Posterior cingulate gyrus (tissue), 11 donors: Measurements from ENCODE around the gene KLHL29.
A peak's percentile ranks its signal among the peaks of the same experiment; 100 is the strongest.

Experiments
- DNase-seq, 10 donors: peaks; one replicate each; pipeline versions ENCODE4 v3.0.0 to v3.0.0-alpha.2; 2020 to 2021; ENCODE audit warnings: mixed read lengths in 3 of 10
- intact Hi-C: fragments of 100-400 bp; cut with DNase I; formaldehyde crosslinking; loops from one replicate; pipeline ENCODE4 v1.15.1; 2023

KLHL29 gene

DNA sequence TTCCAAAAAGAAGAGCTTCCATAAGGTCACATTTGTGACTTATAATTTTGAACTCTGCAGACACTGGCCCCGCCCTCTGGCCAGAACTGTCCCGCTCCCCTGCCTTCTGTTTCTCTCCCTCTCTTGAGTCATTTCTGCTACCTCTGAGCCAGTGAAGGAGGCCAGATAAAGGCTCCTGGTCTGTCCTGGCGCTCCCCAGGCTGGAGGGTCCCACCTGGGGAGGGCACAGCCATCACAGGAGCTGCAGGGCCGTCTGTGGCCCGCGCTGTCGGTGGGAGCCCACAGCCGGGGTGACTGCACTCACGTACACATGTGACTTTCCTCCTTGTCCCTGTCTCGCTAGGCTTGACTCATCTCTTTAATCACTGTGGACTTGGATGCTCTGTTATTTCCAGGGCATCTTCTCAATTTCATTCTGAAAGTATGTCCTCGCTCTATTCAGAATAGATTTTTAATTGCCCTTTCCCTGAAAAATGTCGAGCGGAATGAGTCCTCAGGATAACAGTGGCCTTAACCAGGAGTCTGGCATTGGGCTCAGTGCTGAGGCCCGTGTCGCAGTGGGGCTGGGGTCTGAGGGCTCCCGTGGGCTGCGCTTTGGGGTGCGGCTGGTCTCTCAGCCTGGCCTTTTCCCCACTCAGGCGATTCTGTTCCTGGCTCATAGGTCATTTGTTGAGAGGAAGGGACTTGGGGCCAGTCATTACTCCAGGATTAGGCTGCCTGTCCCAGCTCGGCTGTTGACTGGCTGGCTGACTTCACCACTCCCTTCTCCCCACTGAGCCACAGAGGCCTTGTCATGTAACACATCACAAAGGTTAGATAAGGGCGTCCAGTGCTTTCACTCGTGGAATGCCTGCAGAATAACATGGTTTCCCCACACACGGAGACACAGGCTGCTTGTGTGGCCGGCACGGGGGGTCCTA is 34.5 kb downstream of the KLHL29 start:
- DNase-seq, result no peak
- intact Hi-C loops, result no loop called here

DNA sequence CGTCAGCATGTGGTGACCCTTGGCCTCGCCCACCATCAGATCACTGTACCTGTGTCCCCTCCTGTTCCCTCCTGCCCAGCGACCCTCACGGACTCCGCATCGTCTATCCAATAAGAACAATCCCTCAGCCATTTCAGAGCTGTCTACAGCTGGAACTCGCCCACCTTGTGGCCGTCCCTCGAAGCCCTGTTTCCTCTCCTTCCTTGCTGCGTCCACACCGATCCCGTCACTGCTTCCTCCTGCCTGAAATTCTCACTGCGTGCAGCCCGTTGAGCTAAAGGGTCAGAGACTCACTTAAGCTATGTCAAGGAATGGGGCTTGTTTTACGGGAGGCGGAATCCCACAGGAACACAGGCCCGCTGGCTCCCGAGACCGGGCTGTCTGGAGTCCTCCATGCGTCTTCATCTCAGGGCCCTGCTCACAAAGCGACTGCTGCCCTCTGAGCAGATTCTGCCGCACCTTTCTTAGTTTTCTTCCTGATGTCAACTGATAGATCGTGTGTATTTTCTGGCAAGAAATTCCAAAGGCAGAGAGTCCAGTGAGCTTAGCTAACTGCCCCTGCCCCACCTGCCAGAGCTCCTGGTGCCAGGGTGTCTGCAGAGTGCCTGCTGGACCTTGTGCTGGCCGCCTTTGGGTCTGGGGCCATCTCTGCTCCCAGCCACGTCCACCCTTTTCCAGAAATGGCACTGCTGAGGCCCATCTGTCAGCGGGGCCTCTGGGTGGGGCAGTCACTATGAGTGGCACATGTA is 35.3 kb downstream of the KLHL29 start:
- DNase-seq, result no peak
- intact Hi-C loops, result no loop called here

DNA sequence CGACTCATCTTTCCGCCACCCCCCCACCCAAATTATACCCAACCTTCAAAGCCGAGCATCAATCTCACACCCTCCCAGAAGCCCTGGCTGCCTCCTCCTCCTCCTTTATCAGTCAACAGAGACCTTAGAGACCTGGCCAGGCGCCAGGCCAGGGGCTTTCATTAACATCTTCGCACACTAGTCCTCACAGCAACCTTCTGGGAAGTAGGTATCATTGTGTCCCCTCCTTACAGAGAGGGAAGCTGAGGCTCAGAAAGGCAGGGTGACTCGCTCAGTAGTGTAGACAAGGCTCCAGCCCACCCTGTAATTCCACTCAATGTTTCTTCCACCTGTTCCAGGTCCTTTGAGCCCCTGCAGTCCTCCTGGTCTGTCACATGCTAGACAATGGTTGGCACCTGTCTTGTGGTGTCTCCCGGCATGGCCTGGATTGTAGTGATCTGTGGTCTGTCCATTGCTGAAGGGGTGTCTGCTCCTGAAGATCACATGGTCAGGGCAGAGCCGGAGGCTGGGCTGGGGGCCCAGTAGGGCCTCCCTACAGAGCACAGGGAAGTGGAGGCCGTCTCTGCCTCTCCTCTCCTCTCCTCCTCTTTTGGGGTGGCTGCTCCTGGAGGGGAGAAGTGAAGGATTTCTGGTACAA is 36.0 kb downstream of the KLHL29 start:
- DNase-seq, result no peak
- intact Hi-C loops, result no loop called here

DNA sequence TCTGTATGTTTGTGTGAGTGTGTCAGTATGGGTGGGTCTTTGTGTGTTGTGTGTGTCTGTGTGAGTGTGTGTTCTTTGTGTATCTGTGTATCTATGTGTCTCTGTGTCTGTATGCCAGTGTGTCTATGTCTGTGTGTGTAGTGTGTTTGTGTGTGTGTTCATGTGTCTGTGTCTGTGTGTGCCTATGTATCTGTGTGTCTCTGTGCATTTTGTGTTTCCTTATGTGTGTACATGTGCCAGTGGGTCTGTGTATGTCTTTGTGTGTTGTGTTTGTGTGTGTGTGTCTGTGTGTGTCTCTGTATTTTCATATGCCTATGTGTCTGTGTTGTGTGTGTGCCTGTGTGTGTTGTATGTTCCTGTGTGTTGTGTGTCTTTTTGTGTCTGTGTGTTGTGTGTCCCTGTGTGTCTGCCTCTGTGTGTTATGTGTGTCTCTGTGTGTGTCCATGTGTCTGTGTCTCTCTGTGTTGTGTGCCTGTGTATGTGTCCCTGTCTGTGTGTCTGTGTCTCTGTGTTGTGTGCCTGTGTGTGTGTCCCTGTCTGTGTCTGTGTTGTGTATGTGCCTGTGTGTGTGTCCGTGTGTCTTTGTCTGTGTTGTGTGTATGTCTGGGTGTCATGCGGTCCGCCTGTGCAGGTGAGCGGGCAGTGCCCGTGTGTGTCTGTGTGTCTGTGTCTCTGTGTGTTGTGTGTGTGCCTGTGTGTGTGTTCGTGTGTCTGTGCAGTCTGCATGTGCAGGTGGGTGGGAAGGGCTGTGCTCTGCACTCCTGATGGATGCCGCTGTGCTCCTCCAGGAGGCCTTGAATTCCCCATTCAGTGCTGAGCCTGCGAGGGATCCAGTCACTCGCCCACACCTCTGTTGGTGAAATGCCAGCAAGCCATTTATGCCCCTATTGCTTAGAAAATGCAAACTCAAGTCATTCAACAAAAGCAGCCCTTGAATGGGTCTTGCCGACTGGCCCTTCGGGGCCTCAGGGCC is 37.4 kb downstream of the KLHL29 start:
- intact Hi-C loops, result no loop called here
- no peak for DNase-seq

DNA sequence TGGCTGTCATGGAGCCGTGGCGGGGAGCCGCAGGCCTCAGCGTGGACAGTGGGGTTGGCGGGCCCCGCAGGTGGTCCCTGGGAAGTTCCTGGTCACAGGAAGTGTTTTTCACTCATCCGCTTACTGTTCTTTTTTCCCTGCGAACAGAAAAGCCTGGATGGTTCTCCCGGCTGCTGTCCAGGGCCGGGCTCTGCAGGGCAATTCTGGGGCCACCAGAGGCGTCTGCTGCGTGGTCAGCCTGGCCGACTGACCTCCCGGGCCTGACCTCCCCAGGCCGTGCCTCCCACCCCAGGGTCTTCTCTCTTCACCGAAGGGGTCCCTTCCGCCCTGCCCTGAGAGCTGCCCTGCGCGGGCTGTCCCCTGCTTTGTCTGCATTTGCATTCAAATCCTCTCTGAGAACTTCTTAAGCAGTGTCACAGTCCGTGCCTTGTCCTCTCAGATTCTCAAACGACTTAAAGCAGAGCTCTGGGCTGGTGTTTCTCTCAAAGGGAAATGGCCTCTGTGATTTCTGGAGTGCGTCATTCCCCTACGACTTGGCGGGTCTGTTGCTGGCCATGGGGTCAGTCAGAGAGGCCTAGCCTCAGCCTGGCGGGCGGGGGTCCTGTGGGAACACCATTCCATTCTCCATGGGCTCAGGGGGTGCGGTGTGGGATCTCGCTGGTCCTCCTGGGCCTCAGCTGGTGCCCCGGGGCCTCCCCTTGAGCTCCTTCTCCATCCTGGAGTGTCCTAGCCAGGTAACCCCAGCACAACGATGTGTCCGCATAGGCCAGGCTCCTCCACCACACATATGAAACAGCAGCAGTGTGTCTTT is 38.3 kb downstream of the KLHL29 start:
- intact Hi-C loops, result no loop called here
- no peak for DNase-seq

DNA sequence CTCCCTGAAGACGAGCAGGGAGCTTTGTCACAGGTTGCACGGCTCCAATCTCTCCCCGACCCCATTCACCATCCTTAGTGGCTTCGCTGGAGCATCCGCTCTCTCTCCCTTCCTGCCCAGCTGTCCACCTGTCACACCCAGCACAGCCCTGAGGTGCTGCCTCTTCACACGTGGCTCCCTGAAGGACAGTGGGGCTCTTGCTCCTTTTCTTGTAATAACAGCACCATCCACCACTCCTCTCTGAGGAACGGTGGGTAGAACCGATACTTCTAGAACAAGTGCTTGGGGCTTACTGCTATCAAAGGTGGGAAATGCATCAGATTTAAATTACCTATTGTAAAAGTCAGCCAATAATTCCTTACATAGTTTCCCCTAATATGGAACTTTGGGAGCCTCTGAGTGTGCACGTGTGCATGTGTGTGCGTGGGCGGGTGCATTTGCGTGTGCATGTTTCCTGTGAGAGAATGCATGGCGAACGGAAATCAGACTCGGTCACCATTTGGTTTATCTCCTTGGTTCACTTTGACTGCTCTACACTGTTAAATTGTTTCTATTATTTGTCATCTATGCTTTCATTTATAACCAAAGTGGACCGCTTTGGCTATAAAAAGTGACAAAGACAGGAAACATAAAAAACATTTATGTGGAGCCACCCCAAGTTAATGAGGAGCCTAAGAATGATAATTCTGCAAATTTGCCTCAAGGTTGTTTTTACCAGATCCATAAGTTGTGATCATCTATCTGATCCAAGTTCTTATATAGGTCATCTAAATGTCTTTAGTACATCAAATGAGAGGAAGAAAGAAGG is 39.1 kb downstream of the KLHL29 start:
- peak in 1 of 10 donors; percentile 33 for DNase-seq
- intact Hi-C loops, result no loop called here

DNA sequence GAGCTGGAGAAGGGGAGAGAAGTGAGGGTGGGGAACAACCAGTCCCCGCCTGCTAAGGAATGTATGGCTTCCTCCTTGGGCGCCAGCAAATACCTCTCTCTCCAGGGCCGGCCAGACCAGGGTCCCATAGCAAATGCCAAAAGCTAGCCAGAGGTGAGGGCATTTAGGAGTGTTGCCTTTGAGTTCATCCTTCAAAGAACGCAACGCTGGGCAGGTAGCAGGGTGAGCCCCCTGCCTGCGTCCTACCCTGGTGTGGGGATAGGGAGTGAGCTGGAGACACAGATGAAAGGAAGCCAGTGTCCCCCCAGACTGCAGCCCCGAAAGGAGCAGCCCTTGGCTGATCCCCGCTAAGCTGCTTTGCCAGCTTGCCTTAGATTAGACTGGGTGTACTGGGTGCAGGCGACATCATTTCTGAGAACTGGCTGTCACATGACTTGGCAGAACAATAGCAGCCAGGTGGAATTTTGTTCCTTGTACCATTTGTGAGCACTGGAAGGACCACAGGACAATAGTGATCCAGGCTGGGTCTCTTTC is 40.4 kb downstream of the KLHL29 start:
- peak in 1 of 10 donors; percentile 64 for DNase-seq
- intact Hi-C loops, result no loop called here

DNA sequence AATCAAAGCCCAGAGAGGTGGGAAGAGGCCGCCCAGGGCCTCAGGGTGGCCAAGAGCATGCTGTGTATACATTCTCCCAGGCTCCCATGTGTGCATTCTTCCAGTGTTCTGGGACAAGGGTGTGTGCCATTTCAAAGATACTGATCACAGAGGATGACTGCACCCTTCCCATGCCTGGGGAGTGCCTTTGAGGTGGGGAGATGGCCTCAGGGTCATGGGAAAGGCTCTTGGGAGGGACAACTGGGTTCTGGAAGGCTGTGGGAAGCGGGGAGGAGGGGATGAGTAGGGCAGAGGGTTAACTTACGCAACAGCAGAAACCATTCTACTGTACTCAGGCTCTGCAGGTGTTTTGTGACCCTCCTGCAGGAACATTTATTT is 40.9 kb downstream of the KLHL29 start:
- DNase-seq, result peak in 1 of 10 donors; percentile 33

DNA sequence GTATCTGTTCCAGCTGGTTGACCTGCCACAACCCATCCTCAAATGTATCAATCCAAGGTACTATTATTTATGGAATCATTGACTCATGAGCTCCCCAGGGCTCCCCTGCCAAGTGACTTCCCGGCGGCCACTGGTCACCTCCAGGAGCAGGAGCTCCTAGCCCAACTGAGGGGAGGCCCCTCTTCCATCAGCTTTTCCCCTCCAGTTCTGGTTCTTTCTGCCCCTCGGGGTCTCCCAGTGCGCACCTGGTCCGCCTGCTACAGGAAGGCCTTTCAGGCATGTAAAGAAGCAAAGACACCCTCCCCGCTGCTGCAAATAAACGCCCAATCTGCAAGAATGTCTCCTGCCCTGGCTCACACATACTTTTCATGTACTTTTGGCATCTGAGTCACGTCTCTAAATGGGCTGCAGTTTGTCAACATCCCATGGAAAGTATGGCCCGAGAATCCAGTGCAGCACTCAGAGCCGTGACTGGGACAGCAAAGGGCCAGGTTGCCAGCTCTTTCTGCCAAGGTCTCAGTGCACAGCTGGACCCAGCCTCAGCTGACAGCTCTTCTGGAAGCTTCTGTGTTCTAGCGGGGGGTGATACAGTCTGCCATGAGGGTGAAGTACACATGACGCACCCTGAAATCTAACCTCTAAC is 41.4 kb downstream of the KLHL29 start:
- intact Hi-C loops, result no loop called here
- peak in 1 of 10 donors; percentile 70 for DNase-seq

More for the DNA sequence above, 40.9 kb downstream of the KLHL29 start:
- intact Hi-C loops, result no loop called here

DNA sequence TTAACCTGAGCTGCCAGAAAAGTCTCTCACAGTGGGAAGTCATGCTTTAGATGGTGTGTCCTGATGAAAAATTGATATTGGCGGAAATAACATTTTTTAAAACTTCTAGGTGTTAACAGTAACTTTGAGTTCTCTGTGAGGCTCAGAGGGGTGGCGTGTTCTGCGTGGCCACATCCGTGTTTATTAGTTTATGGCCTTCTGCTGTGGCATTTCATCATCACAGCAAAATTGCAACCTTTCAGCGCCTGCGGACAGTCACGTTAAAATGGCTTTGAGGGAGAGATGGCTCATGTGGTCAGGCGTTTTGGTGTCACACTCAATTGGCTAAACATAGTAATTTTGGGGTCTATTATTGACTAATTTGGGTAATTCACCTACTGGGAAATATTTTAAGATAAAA is 42.4 kb downstream of the KLHL29 start:
- no peak for DNase-seq
- intact Hi-C loops, result no loop called here

DNA sequence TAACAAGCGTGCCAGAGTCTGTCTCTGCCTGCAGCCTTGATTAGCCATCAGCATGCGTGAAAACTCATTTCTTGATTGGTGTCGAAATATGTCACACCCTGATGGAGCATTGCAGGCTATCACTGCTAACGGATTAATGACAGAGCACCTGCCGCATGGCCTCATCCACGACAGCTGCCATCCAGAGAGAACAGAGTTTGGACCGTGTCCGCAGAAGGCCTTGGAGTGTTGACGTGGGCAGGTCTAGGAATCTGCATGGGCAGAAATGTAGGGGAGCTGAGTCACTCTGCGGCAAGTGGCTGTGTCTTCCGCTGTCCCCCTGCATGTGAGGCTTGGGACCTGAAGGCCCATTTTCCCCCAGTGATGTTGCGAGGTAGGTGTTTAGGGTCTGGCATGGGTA is 43.0 kb downstream of the KLHL29 start:
- DNase-seq, result no peak

DNA sequence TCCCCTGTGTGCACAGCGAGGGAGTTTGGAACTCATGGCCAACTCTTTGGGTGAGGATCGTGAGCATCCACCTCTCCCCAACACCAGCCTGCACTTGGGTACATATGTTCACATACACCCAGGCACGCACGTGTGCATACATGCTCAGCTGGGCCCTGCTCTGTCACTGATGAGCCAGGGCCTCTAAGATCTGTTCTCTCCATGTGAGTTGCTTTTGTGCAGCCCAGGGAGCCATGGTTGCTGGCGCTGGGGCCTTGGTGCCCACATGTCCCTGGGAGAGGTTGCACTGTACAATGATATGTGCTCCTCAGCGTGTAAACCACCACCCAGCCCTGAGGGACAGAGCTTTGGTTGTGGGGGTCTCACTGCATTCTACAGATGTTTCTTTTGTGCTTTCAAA is 44.1 kb downstream of the KLHL29 start:
- DNase-seq, result no peak

More for the DNA sequence above, 43.0 kb downstream of the KLHL29 start:
- intact Hi-C loops, result no loop called here

DNA sequence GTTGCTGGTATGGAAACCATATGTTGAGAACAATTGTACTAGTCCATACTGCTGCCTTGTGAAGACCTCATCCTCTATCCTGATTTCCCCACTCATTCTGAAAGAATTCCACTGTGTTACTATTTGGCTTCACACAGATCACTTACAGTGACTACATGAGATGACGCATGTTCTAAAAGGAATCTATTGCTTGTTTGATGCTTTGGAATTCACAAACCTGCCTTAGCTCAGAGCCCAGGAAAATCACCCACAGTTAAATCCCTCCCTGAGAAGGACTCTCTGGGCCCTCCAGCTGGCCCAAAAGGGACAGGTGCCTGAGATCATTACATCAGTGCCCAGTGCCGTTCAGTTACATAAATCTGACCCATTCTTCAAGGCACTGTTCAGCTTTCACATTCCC is 45.3 kb downstream of the KLHL29 start:
- intact Hi-C loops, result no loop called here
- DNase-seq, result no peak

More for the DNA sequence above, 44.1 kb downstream of the KLHL29 start:
- intact Hi-C loops, result no loop called here

DNA sequence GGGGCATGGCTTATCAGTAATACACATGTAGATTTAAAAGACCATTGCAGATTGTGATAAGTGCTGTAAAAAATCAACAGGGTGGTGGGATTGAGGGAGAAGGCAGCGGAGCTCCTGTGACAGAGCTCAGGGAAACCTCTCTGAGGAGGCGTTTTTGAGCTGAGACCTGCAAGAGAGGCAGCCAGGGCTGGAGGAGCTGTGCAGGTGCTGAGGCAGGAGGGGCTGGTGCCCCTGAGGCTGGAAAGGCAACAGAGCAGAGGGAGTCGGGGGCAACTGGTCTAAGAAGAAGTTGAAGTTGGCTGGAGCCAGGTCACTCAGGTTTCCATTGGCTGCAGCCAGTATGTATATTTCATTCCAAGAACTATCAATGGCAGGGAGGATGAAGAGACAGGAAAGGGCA is 47.6 kb downstream of the KLHL29 start:
- DNase-seq, result peak in 2 of 10 donors; percentile 3 to 77
- intact Hi-C loops, result no loop called here

DNA sequence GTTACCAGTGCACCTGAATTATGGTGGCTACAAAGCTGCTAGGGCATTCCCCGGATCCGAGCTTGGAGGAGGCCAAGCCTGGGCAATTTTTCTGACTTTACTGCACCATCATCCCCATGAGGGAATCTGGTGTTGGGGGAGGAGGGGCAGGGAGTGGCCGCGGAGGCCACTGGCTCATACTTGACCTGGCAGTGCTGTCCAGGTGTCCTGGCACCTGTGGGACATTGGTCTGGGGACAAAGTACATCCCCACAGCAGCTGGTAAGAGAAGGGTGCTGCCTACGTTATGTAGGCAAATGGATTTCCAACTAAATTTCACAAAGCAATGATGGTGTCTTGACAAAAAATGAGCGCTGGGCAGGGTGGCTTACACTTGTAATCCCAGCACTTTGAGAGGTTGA is 48.3 kb downstream of the KLHL29 start:
- intact Hi-C loops, result no loop called here
- DNase-seq, result no peak

DNA sequence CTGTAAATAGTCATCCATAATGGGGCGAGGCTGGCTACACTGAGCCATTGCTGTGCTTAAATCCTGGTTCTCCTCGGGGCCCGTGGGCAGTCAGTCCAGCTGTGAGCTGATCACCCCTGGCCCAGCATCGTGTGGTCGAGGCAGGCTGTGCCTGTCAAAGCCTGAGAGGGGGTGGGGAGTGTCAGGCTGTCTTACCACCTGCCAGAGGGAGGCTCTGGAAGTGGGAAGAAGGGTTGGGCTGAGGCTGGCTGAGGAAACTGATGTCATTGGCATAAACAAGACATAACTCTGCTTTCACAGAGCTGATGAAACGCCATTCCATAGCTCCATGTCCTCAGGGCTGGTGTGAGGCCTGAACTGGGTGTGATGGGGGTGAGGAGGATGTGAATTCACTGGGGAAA is 49.7 kb downstream of the KLHL29 start:
- peak in 3 of 10 donors; percentile 8 to 82 (median 13) for DNase-seq
- intact Hi-C loops, result no loop called here

DNA sequence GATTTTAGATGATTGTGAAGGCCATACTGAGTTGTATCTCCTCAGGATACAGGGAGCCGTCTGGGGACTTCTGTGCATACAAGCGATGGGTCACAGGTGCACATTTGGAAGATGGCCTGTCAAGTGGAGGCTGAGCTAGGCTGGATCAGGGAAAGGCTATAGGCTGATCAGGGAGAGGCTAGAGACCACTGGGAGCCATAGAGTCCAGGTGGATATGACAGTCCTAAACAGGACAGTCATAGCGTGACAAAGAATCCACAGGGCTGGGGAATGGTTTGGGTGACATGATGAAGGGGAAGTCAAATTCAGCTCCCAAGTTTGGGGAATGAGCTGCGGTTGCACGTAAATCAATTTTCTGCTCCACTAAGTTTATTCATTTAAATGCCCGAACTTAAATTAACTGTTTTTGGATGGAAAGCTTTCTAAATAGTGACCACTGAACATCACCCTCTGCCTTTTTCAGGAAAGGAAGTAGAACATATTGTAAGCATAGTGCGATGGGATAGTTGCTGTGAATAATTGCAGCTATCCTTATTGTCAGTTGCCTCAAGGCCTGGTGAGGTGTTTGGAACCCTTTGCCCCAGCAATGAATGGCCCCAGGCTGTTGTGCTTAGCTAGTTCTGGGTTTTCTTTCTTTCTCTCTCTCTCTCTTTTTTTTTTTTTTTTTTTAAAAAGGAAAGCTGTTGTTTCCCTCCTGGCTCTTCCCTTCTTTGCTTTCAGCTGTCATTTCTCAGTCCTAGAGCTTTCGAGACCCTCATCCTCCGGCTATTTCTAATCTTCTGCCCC is 50.5 kb downstream of the KLHL29 start:
- peak in 1 of 10 donors; percentile 6 for DNase-seq
- intact Hi-C loops, result no loop called here
